ENCODE measurements around the gene TMEM132D.

- TF ChIP-seq CTCF (IDR thresholded peaks at IDR 0.05; ENCODE audit: poor library complexity) (no peak), EZH2phosphoT487 (IDR thresholded peaks at IDR 0.05; ENCODE audit: low read depth, severe bottlenecking, unreplicated experiment) (no peak), EZH2 (IDR thresholded peaks at IDR 0.05; ENCODE audit: borderline replicate concordance) (no peak)
These were observed 546.6 kb downstream of the TMEM132D start for GRCh38 chr12:129357233-129357632.
